H9 (cell line): ENCODE results near the gene SRBD1. TPM values are rescaled to one million over a fixed set of nuclear protein-coding genes. Genes with fewer than 3 reads are reported as not detected.

Experiments used
- DNase-seq: peaks from one replicate; pipeline ENCODE4 v3.0.0-alpha.2; 2017
- H2AFZ ChIP-seq: one replicate; pipeline ENCODE4 v1.6.1; 2013; ENCODE audit warnings: mild to moderate bottlenecking, low read length, control low read depth, moderate library complexity
- H2AK5ac ChIP-seq: 2 replicates; pipeline ENCODE4 v1.6.1; 2013; ENCODE audit warnings: low read length, control low read depth, mixed read lengths; ENCODE audit not compliant: insufficient read length
- H2BK120ac ChIP-seq: one replicate; pipeline ENCODE4 v1.6.1; 2013; ENCODE audit warnings: low read depth, mild to moderate bottlenecking, low read length, control low read depth, inconsistent platforms; ENCODE audit not compliant: poor library complexity, severe bottlenecking
- H2BK12ac ChIP-seq: 2 replicates; pipeline ENCODE4 v1.6.1; 2013; ENCODE audit warnings: low read length, control low read depth, mixed read lengths, low read depth; ENCODE audit not compliant: insufficient read length
- H2BK15ac ChIP-seq: 2 replicates; pipeline ENCODE4 v1.6.1; 2013; ENCODE audit warnings: low read depth, low read length, control low read depth
- H2BK20ac ChIP-seq: one replicate; pipeline ENCODE4 v1.6.1; 2013; ENCODE audit warnings: low read depth, mild to moderate bottlenecking, low read length, control low read depth, inconsistent platforms; ENCODE audit not compliant: poor library complexity, severe bottlenecking
- H2BK5ac ChIP-seq: 2 replicates; pipeline ENCODE4 v1.6.1; 2013; ENCODE audit warnings: low read length, control low read depth, mixed read lengths; ENCODE audit not compliant: insufficient read length
- H3K14ac ChIP-seq: 2 replicates; pipeline ENCODE4 v1.6.1; 2013; ENCODE audit warnings: low read length, control low read depth; ENCODE audit not compliant: insufficient read depth
- H3K18ac ChIP-seq: 2 replicates; pipeline ENCODE4 v1.6.1; 2013; ENCODE audit warnings: low read depth, mild to moderate bottlenecking, mixed read lengths, low read length, control low read depth; ENCODE audit not compliant: insufficient read length
- H3K23ac ChIP-seq: 2 replicates; pipeline ENCODE4 v1.6.1; 2013; ENCODE audit warnings: low read length, control low read depth, mixed read lengths, low read depth; ENCODE audit not compliant: insufficient read length
- H3K23me2 ChIP-seq: 2 replicates; pipeline ENCODE4 v1.6.1; 2013; ENCODE audit warnings: low read depth, mild to moderate bottlenecking, mixed read lengths, low read length, control low read depth; ENCODE audit not compliant: insufficient read length, poor library complexity, severe bottlenecking
- H3K27ac ChIP-seq: 2 replicates; pipeline ENCODE4 v1.5.1; 2013; ENCODE audit warnings: low read length, control low read depth, mixed read lengths, low read depth; ENCODE audit not compliant: insufficient read length
- H3K27me3 ChIP-seq: 2 replicates; pipeline ENCODE4 v1.6.1; 2013; ENCODE audit warnings: low read length, control low read depth, inconsistent platforms; ENCODE audit not compliant: insufficient read depth
- H3K4ac ChIP-seq: 2 replicates; pipeline ENCODE4 v1.6.1; 2013; ENCODE audit warnings: low read depth, mild to moderate bottlenecking, control low read depth, inconsistent platforms, low read length, moderate library complexity
- H3K4me1 ChIP-seq: 2 replicates; pipeline ENCODE4 v1.6.1; 2013; ENCODE audit warnings: low read length, control low read depth, inconsistent platforms; ENCODE audit not compliant: insufficient read depth
- H3K4me2 ChIP-seq: 2 replicates; pipeline ENCODE4 v1.6.1; 2013; ENCODE audit warnings: low read length, control low read depth, mixed read lengths; ENCODE audit not compliant: insufficient read length, insufficient read depth
- H3K56ac ChIP-seq: 2 replicates; pipeline ENCODE4 v1.6.1; 2013; ENCODE audit warnings: low read depth, mild to moderate bottlenecking, mixed read lengths, low read length, control low read depth; ENCODE audit not compliant: insufficient read length
- H3K79me1 ChIP-seq: 2 replicates; pipeline ENCODE4 v1.6.1; 2013; ENCODE audit warnings: low read depth, mild to moderate bottlenecking, moderate library complexity, low read length, control low read depth, inconsistent platforms; ENCODE audit not compliant: insufficient read depth, poor library complexity, severe bottlenecking
- H3K79me2 ChIP-seq: 2 replicates; pipeline ENCODE4 v1.6.1; 2013; ENCODE audit warnings: low read length, control low read depth, inconsistent platforms; ENCODE audit not compliant: insufficient read depth
- H3K9ac ChIP-seq: 2 replicates; pipeline ENCODE4 v1.6.1; 2013; ENCODE audit warnings: low read length, control low read depth, mixed read lengths; ENCODE audit not compliant: insufficient read length; ENCODE audit errors: extremely low read depth
- H3K9me3 ChIP-seq: one replicate; pipeline ENCODE4 v1.6.1; 2013; ENCODE audit warnings: low read depth, low read length, inconsistent platforms; ENCODE audit not compliant: control insufficient read depth
- H3T11ph ChIP-seq: one replicate; pipeline ENCODE4 v1.6.1; 2013; ENCODE audit warnings: mild to moderate bottlenecking, low read length, control low read depth, inconsistent platforms
- H4K20me1 ChIP-seq: one replicate; pipeline ENCODE4 v1.6.1; 2013; ENCODE audit not compliant: control insufficient read depth, insufficient read length, insufficient read depth
- H4K5ac ChIP-seq: 2 replicates; pipeline ENCODE4 v1.6.1; 2013; ENCODE audit warnings: low read depth, mild to moderate bottlenecking, mixed read lengths, low read length, control low read depth; ENCODE audit not compliant: insufficient read length
- H4K8ac ChIP-seq: replicated peaks from 2 replicates; pipeline ENCODE4 v1.6.1; 2013; ENCODE audit warnings: low read length, control low read depth, mixed read lengths, low read depth; ENCODE audit not compliant: insufficient read length
- H4K91ac ChIP-seq: 2 replicates; pipeline ENCODE4 v1.6.1; 2013; ENCODE audit warnings: low read depth, mild to moderate bottlenecking, moderate library complexity, mixed read lengths, low read length, control low read depth; ENCODE audit not compliant: insufficient read length
- H3K27ac Mint-ChIP-seq, 3 experiments: 2 replicates in 2 of 3; 3 replicates in 1 of 3; pipeline ENCODE4 v1.8.0; 2020 to 2021; ENCODE audit warnings: mixed read lengths in 3 of 3, mild to moderate bottlenecking in 1 of 3, moderate library complexity in 1 of 3
- H3K27me3 Mint-ChIP-seq: 2 replicates; pipeline ENCODE4 v1.8.0; 2021; ENCODE audit warnings: low read depth, mild to moderate bottlenecking, moderate library complexity, mixed read lengths
- H3K36me3 Mint-ChIP-seq, 3 experiments: 2 replicates in 2 of 3; 3 replicates in 1 of 3; pipeline ENCODE4 v1.8.0; 2020 to 2021; ENCODE audit warnings: low read depth in 3 of 3, mixed read lengths in 3 of 3; ENCODE audit not compliant: insufficient read depth in 1 of 3
- H3K4me1 Mint-ChIP-seq, 2 experiments: 2 replicates each; pipeline ENCODE4 v1.8.0; 2020; ENCODE audit warnings: mixed read lengths in 2 of 2
- H3K4me3 Mint-ChIP-seq, 2 experiments: 2 replicates in 1 of 2; 3 replicates in 1 of 2; pipeline ENCODE4 v1.8.0; 2020 to 2021; ENCODE audit warnings: mild to moderate bottlenecking in 2 of 2, mixed read lengths in 2 of 2, moderate library complexity in 1 of 2
- H3K9me3 Mint-ChIP-seq, 2 experiments: 2 replicates in 1 of 2; 3 replicates in 1 of 2; pipeline ENCODE4 v1.8.0; 2020; ENCODE audit warnings: mild to moderate bottlenecking in 2 of 2, mixed read lengths in 2 of 2, moderate library complexity in 1 of 2
- CTCF ChIP-seq: fragments of 200-600 bp; sonication (generic); conservative IDR thresholded peaks from 3 replicates; pipeline ENCODE4 v1.8.0; 2021; ENCODE audit warnings: antibody characterized with exemption, mild to moderate bottlenecking
- WGBS: extraction: QIAGEN DNeasy Blood & Tissue Kit; methylation state at CpG from one replicate; pipeline ENCODE4 v1.1.7; 2013; ENCODE audit warnings: missing lambda C conversion rate, low lambda C conversion rate, mixed read lengths; ENCODE audit not compliant: insufficient read length; ENCODE audit errors: extremely low coverage; 5-methylcytosine and 5-hydroxymethylcytosine counted together
- total RNA-seq: library from RNA; stranded (reverse); gene quantifications from 2 replicates; pipeline ENCODE4 v1.2.1, GENCODE V29; 2021

The SRBD1 gene
- total RNA-seq, 1 experiment from 2014 or later, result 18.3 TPM

- Mint-ChIP-seq H3K27ac (no peak overlapping the region), H3K9me3 (no peaks in the 10 kb centered on the region), H3K36me3 (no peaks in the 10 kb centered on the region; a peak in 1 of 7 replicates), H3K4me3 (no peak overlapping the region), H3K27me3 (no peaks in the 10 kb centered on the region; the same call in 1 of the 2 replicates), H3K4me1 (peaks cover 5 to 19% of the 10 kb centered on the region in 2 experiments; a peak in 3 of 4 replicates)
- H3K79me1 ChIP-seq, result no peaks in the 10 kb centered on the region
- no peaks in the 10 kb centered on the region for H3K9me3 ChIP-seq
- no peaks in the 10 kb centered on the region for H3K27me3 ChIP-seq
- H3K27ac ChIP-seq, result no peak overlapping the region
- no peak overlapping the region for H2BK12ac ChIP-seq
- H3K4ac ChIP-seq, result no peak overlapping the region
- H3K4me1 ChIP-seq, result no peaks in the 10 kb centered on the region; the same call in 1 of the 2 replicates
- H4K20me1 ChIP-seq, result no peaks in the 10 kb centered on the region
- no peaks in the 10 kb centered on the region for H3K79me2 ChIP-seq
- H3K23me2 ChIP-seq, result no peaks in the 10 kb centered on the region
- H3T11ph ChIP-seq, result no peak overlapping the region
- no peak overlapping the region for H3K4me2 ChIP-seq
- no peak for DNase-seq
- H2BK20ac ChIP-seq, result no peak overlapping the region
- no peak overlapping the region for H3K23ac ChIP-seq
- no peak overlapping the region for H3K14ac ChIP-seq
- no peak overlapping the region for H3K56ac ChIP-seq
- H3K9ac ChIP-seq, result no peak overlapping the region
- no peak overlapping the region for H2BK15ac ChIP-seq
- no CpG with 5 or more reads among the region's 2 CpGs for WGBS
- H3K18ac ChIP-seq, result no peak overlapping the region
- no peak overlapping the region for H4K8ac ChIP-seq
- H4K5ac ChIP-seq, result no peak overlapping the region
- no peak overlapping the region for H2AK5ac ChIP-seq
- no peak overlapping the region for H2BK5ac ChIP-seq
- no peak overlapping the region for H4K91ac ChIP-seq
- no peak overlapping the region for H2BK120ac ChIP-seq
- no peak for TF ChIP-seq CTCF
- no peak overlapping the region for H2AFZ ChIP-seq
Observed at GRCh38 chr2:45354776-45355175, 256.3 kb downstream of the SRBD1 start.
